ENCODE measurements around the gene PARVA.

- TF ChIP-seq, protein P1, sequence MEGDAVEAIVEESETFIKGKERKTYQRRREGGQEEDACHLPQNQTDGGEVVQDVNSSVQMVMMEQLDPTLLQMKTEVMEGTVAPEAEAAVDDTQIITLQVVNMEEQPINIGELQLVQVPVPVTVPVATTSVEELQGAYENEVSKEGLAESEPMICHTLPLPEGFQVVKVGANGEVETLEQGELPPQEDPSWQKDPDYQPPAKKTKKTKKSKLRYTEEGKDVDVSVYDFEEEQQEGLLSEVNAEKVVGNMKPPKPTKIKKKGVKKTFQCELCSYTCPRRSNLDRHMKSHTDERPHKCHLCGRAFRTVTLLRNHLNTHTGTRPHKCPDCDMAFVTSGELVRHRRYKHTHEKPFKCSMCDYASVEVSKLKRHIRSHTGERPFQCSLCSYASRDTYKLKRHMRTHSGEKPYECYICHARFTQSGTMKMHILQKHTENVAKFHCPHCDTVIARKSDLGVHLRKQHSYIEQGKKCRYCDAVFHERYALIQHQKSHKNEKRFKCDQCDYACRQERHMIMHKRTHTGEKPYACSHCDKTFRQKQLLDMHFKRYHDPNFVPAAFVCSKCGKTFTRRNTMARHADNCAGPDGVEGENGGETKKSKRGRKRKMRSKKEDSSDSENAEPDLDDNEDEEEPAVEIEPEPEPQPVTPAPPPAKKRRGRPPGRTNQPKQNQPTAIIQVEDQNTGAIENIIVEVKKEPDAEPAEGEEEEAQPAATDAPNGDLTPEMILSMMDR (IDR thresholded peaks at IDR 0.05): no peak
- no peak for TF ChIP-seq POLR2A (IDR thresholded peaks at IDR 0.05)
These were observed 111.9 kb downstream of the PARVA start for GRCh38 chr11:12489246-12489772.
